ENCODE data around the gene TADA2B.

DNA sequence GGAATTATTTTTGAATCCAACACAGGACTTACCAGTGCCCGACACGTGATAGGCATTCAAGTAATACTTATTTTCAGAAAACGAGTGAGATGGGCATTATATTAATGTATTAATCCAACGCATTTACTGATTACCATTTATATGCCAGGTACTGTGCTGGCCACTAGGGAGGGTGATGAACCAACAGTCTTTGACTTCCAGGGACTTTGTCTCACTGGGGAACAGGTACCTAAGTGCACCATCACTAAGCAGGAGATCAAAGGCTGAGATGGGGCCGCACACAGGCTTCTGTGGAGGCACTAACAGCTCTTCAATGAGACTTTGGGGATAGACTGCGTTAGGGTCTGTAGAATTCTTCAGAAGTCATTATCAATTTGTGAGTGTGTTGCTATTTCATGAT, 5.7 kb upstream of the TADA2B start:
- TF ChIP-seq, protein P1, sequence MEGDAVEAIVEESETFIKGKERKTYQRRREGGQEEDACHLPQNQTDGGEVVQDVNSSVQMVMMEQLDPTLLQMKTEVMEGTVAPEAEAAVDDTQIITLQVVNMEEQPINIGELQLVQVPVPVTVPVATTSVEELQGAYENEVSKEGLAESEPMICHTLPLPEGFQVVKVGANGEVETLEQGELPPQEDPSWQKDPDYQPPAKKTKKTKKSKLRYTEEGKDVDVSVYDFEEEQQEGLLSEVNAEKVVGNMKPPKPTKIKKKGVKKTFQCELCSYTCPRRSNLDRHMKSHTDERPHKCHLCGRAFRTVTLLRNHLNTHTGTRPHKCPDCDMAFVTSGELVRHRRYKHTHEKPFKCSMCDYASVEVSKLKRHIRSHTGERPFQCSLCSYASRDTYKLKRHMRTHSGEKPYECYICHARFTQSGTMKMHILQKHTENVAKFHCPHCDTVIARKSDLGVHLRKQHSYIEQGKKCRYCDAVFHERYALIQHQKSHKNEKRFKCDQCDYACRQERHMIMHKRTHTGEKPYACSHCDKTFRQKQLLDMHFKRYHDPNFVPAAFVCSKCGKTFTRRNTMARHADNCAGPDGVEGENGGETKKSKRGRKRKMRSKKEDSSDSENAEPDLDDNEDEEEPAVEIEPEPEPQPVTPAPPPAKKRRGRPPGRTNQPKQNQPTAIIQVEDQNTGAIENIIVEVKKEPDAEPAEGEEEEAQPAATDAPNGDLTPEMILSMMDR (IDR thresholded peaks at IDR 0.05; ENCODE audit: low read depth, low read length) = peak; percentile 16; the same call in 1 of the 2 replicates
- no peak for TF ChIP-seq EZH2phosphoT487 (IDR thresholded peaks at IDR 0.05; ENCODE audit: low read depth)
